Neural progenitor cell (in vitro differentiated cells): ENCODE data around the gene SMC3.

Source experiments
- CTCF ChIP-seq: fragments of 200-600 bp; sonication (generic); IDR thresholded peaks from 2 replicates; pipeline ENCODE4 v1.5.1; 2017; ENCODE audit warnings: antibody characterized with exemption, mild to moderate bottlenecking
- EZH2 ChIP-seq: fragments of 200-600 bp; sonication (generic); IDR thresholded peaks from 2 replicates; pipeline ENCODE4 v1.6.1; 2017; ENCODE audit warnings: antibody characterized with exemption, mild to moderate bottlenecking, moderate library complexity
- EZH2phosphoT487 ChIP-seq: fragments of 200-600 bp; sonication (generic); IDR thresholded peaks from 2 replicates; pipeline ENCODE4 v1.6.1; 2017; ENCODE audit warnings: antibody characterized with exemption

- TF ChIP-seq CTCF, result no peak
- no peak for TF ChIP-seq EZH2phosphoT487
- TF ChIP-seq EZH2, result no peak
These were observed 70.8 kb downstream of the SMC3 start for GRCh38 chr10:110638319-110638718.
